GM12865 (cell line): Measurements from ENCODE around the gene PLOD2.

Source experiments
- DNase-seq: peaks from one replicate; pipeline ENCODE4 v3.0.0; 2010; ENCODE audit warnings: low read depth
- H3K4me3 ChIP-seq: 2 replicates; pipeline ENCODE4 v1.5.1; 2011; ENCODE audit warnings: mild to moderate bottlenecking, low read depth, low read length, control low read depth
- CTCF ChIP-seq: IDR thresholded peaks from 2 replicates; pipeline ENCODE4 v1.5.1; 2011; ENCODE audit warnings: low read length, control low read depth, low read depth, inconsistent platforms; ENCODE audit not compliant: insufficient read depth; ENCODE audit errors: missing control alignments

PLOD2 gene

GRCh38 chr3:146152834-146153233, 8.2 kb downstream of the PLOD2 start:
- no peak overlapping the region for H3K4me3 ChIP-seq

GRCh38 chr3:146148468-146148931, 12.5 kb downstream of the PLOD2 start:
- no peak overlapping the region for H3K4me3 ChIP-seq
- DNase-seq: no peak
- no peak for TF ChIP-seq CTCF

More at GRCh38 chr3:146152834-146153233, 8.2 kb downstream of the PLOD2 start:
- DNase-seq: no peak
- TF ChIP-seq CTCF: no peak

- DNase-seq: no peak
- no peak overlapping the region for H3K4me3 ChIP-seq
- no peak for TF ChIP-seq CTCF
Measured at GRCh38 chr3:146145642-146146041, 15.3 kb downstream of the PLOD2 start.

- TF ChIP-seq CTCF: no peak
- H3K4me3 ChIP-seq: no peak overlapping the region
- no peak for DNase-seq
Measured at GRCh38 chr3:146142757-146143156, 18.2 kb downstream of the PLOD2 start.

- no peak for DNase-seq
- TF ChIP-seq CTCF: no peak
- no peak overlapping the region for H3K4me3 ChIP-seq
Measured at GRCh38 chr3:146139586-146140110, 21.3 kb downstream of the PLOD2 start.

GRCh38 chr3:146138902-146139301, 22.1 kb downstream of the PLOD2 start:
- no peak for DNase-seq
- no peak for TF ChIP-seq CTCF
- no peak overlapping the region for H3K4me3 ChIP-seq

GRCh38 chr3:146136647-146137046, 24.3 kb downstream of the PLOD2 start:
- H3K4me3 ChIP-seq: no peak overlapping the region
- TF ChIP-seq CTCF: no peak
- DNase-seq: no peak
